ENCODE data around the gene UBL3.

UBL3 gene

DNA sequence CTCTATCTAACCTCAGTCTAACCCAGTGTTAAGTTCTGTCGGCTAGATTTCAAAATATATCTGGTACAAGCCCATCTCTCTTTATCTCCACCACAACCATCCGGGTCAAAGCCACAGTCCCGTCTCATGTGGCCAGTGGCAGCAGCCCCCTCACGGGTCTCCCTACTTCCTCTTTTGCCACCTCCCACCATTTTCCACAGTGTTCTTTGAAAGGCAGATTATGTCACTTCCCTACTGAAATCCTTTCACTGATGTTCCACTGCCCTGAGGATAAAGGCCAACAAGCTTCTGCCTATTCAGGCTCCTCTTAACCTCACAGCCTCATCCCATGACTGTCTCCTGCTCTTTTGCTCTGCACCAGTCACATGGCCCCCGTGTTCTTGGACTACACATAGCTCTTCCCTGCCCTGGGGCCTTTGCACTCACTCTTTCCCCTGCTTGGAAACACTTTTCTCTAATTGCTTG lies 117.2 kb downstream of the UBL3 start:
- TF ChIP-seq, protein P1, sequence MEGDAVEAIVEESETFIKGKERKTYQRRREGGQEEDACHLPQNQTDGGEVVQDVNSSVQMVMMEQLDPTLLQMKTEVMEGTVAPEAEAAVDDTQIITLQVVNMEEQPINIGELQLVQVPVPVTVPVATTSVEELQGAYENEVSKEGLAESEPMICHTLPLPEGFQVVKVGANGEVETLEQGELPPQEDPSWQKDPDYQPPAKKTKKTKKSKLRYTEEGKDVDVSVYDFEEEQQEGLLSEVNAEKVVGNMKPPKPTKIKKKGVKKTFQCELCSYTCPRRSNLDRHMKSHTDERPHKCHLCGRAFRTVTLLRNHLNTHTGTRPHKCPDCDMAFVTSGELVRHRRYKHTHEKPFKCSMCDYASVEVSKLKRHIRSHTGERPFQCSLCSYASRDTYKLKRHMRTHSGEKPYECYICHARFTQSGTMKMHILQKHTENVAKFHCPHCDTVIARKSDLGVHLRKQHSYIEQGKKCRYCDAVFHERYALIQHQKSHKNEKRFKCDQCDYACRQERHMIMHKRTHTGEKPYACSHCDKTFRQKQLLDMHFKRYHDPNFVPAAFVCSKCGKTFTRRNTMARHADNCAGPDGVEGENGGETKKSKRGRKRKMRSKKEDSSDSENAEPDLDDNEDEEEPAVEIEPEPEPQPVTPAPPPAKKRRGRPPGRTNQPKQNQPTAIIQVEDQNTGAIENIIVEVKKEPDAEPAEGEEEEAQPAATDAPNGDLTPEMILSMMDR (conservative IDR thresholded peaks at IDR 0.05): no peak
- no peak overlapping the region for H3K27ac ChIP-seq

DNA sequence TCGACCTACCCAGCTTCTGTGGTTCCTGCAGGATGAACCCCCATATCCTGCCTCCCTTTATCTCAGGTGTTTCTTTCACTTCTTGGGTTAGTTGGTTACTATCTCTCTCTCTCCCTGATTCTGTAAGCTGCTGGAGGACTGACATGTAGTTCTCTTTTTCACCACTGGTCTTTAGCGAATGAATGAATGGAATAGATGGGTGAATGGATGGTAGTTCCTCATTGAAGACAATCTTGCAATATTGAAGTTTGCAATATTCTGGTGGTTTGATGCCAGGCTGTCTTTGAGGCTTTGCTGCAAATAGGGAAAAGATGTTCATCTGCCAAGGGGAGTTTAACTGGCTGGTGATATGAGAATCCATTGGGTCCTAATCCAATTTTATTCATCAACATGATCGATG lies 120.2 kb downstream of the UBL3 start:
- no peak overlapping the region for H3K27ac ChIP-seq
- TF ChIP-seq, protein P1 (conservative IDR thresholded peaks at IDR 0.05): no peak

DNA sequence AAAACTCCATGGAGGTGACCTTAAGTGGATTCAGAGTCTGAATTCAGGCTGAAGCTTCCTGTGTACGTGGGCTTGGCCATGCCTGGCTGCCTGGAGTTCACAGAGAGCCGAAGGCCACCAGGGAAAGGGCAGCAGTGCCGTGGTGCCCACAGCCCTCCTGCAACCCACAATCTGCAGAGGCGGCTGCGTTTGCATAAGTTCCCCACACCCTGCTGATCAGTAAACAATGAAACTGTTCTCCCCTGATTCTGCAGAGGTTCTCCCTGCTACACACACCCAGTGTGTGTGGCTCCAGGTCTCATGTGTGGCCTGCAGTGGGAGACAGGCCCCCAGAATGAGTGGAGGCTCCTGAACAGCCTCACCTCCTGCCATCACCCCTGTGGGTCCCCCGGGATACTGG lies 128.0 kb downstream of the UBL3 start:
- TF ChIP-seq, protein P1 (conservative IDR thresholded peaks at IDR 0.05): no peak
- H3K27ac ChIP-seq: no peak overlapping the region

DNA sequence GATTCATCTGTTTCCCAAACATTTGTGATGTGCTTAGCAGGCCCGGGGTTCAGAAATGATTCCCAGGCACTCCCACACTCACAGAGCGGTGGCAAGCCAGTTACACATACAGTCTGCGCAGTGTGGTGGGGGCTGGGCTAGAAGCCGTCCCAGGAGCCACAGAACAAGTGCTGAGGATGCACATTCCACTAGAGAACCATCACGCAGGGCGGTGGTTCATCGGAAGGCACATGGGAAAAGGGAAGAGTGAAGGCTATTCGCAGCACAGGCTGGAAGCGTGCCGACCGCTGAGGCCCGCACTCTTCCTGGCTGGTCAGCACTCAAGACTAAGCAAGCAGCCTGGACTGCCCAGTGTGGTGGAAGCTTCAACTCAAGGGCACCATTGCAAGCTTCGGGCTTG lies 128.7 kb downstream of the UBL3 start:
- TF ChIP-seq, protein P1 (conservative IDR thresholded peaks at IDR 0.05): no peak
- no peak overlapping the region for H3K27ac ChIP-seq

DNA sequence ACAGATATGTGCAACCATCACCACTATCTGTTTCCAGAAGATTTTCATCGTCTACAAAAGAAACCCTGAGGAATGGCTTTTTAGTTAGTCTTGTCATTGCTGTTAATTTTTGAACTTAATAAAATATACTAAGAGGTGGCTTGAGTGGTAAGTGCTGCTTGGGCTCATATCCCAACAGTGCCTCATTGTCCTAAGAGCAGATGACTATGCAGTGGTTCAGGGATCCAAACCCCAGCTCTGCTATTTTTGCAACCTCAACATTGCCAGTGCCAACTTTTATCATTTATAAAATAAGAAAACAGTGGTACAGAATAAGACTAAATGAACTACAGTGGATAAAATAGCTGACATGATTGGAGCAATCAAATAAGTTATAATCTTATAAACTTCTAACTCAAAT lies 131.7 kb downstream of the UBL3 start:
- H3K27ac ChIP-seq: no peak overlapping the region
- TF ChIP-seq, protein P1 (conservative IDR thresholded peaks at IDR 0.05): no peak

DNA sequence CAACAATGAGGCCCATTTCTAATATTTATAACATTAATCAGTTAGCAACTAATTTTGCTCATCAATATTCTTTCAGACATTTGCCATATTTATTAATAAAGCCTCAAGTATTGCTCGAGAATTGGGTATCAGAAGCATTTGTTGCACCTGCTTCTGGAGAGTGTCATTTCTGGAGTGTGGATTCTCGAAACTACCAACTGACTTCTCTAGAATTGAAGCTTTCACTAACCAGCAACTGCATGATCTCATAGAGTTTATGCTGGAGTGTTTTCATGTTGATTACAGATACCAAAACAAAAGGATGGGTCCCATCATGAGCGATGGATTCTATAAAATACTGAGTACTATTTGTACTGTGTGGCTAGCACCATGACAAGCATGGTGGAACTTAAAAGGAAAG lies 133.9 kb downstream of the UBL3 start:
- TF ChIP-seq, protein P1 (conservative IDR thresholded peaks at IDR 0.05): no peak
- no peak overlapping the region for H3K27ac ChIP-seq
